SK-N-SH (cell line): ENCODE data around the gene HHIPL1.

Experiments used
- CTCF ChIP-seq: fragments of 200-600 bp; sonication (generic); IDR thresholded peaks from 2 replicates; pipeline ENCODE4 v1.6.1; 2017; ENCODE audit warnings: antibody characterized with exemption, mild to moderate bottlenecking, moderate library complexity
- EZH2phosphoT487 ChIP-seq: fragments of 200-600 bp; sonication (generic); IDR thresholded peaks from 2 replicates; pipeline ENCODE4 v1.6.1; 2017; ENCODE audit warnings: low read depth, mixed run types, mild to moderate bottlenecking, antibody characterized with exemption, moderate library complexity, borderline replicate concordance
- JUND ChIP-seq: IDR thresholded peaks from 2 replicates; pipeline ENCODE4 v1.4.0; 2012
- POLR2AphosphoS5 ChIP-seq: IDR thresholded peaks from 2 replicates; pipeline ENCODE4 v1.6.1; 2012; ENCODE audit warnings: low read depth, low read length
- REST ChIP-seq: IDR thresholded peaks from 2 replicates; pipeline ENCODE4 v1.6.1; 2012; ENCODE audit warnings: mild to moderate bottlenecking, low read depth, low read length, moderate library complexity
- TCF12 ChIP-seq: IDR thresholded peaks from 2 replicates; pipeline ENCODE4 v1.4.0; 2012

GRCh38 chr14:99604278-99604765 lies 40.6 kb upstream of the HHIPL1 start:
- TF ChIP-seq TCF12 (no peak), EZH2phosphoT487 (no peak), CTCF (no peak), REST (no peak), POLR2AphosphoS5 (no peak), JUND (no peak)
